MM.1S (cell line): ENCODE data around the gene MPRIP.

Experiments used
- EZH2 ChIP-seq: fragments of 300-600 bp; sonication (generic); optimal IDR thresholded peaks from 2 replicates; pipeline ENCODE3; 2017; ENCODE audit warnings: low read depth, mild to moderate bottlenecking, antibody characterized with exemption, low read length, mixed read lengths
- EZH2phosphoT487 ChIP-seq: fragments of 300-600 bp; sonication (generic); IDR thresholded peaks from 2 replicates; pipeline ENCODE4 v1.6.1; 2018; ENCODE audit warnings: antibody characterized with exemption, low read length
- TF ChIP-seq, protein P1 (sequence below): fragments of 300-600 bp; sonication (generic); IDR thresholded peaks from 2 replicates; pipeline ENCODE4 v1.5.1; 2016; ENCODE audit warnings: antibody characterized with exemption, low read length, mixed read lengths

GRCh38 chr17:17119533-17119932 lies 77.3 kb downstream of the MPRIP start:
- TF ChIP-seq EZH2 (no peak), EZH2phosphoT487 (no peak)
- TF ChIP-seq, protein P1, sequence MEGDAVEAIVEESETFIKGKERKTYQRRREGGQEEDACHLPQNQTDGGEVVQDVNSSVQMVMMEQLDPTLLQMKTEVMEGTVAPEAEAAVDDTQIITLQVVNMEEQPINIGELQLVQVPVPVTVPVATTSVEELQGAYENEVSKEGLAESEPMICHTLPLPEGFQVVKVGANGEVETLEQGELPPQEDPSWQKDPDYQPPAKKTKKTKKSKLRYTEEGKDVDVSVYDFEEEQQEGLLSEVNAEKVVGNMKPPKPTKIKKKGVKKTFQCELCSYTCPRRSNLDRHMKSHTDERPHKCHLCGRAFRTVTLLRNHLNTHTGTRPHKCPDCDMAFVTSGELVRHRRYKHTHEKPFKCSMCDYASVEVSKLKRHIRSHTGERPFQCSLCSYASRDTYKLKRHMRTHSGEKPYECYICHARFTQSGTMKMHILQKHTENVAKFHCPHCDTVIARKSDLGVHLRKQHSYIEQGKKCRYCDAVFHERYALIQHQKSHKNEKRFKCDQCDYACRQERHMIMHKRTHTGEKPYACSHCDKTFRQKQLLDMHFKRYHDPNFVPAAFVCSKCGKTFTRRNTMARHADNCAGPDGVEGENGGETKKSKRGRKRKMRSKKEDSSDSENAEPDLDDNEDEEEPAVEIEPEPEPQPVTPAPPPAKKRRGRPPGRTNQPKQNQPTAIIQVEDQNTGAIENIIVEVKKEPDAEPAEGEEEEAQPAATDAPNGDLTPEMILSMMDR: no peak
